DND-41 (cell line): ENCODE measurements around the gene MAML3.

Experiments
- CTCF ChIP-seq: IDR thresholded peaks from 2 replicates; pipeline ENCODE4 v1.5.1; 2012; ENCODE audit warnings: borderline replicate concordance, low read length, moderate library complexity, mild to moderate bottlenecking; ENCODE audit not compliant: poor library complexity, severe bottlenecking; ENCODE audit errors: extremely low read depth
- EZH2 ChIP-seq: IDR thresholded peaks from 3 replicates; pipeline ENCODE4 v1.6.1; 2012; ENCODE audit warnings: borderline replicate concordance, low read depth, mild to moderate bottlenecking, moderate library complexity, low read length, inconsistent platforms; ENCODE audit not compliant: severe bottlenecking

- TF ChIP-seq CTCF (no peak), EZH2 (no peak)
These were observed 106.2 kb downstream of the MAML3 start for GRCh38 chr4:140047786-140048185.
